Thyroid gland (tissue), 4 donors: Measurements from ENCODE around the gene PTPRN2.

Source experiments
- POLR2A ChIP-seq, 2 donors: fragments of 450-650 bp; IDR thresholded peaks; one replicate each; pipeline ENCODE4 v1.6.1; 2017; ENCODE audit warnings: antibody characterized with exemption in 2 of 2, mild to moderate bottlenecking in 2 of 2, moderate library complexity in 1 of 2
- TF ChIP-seq, protein P1 (sequence below), 6 experiments: fragments of 200-600 bp in 3 of 6; fragments of 450-650 bp in 3 of 6; sonication (generic) in 3 of 6; IDR thresholded peaks; one replicate each; pipeline ENCODE4 v1.5.1; 2016 to 2019; ENCODE audit warnings: antibody characterized with exemption in 6 of 6, mild to moderate bottlenecking in 2 of 6, inconsistent platforms in 1 of 6, moderate library complexity in 1 of 6

DNA sequence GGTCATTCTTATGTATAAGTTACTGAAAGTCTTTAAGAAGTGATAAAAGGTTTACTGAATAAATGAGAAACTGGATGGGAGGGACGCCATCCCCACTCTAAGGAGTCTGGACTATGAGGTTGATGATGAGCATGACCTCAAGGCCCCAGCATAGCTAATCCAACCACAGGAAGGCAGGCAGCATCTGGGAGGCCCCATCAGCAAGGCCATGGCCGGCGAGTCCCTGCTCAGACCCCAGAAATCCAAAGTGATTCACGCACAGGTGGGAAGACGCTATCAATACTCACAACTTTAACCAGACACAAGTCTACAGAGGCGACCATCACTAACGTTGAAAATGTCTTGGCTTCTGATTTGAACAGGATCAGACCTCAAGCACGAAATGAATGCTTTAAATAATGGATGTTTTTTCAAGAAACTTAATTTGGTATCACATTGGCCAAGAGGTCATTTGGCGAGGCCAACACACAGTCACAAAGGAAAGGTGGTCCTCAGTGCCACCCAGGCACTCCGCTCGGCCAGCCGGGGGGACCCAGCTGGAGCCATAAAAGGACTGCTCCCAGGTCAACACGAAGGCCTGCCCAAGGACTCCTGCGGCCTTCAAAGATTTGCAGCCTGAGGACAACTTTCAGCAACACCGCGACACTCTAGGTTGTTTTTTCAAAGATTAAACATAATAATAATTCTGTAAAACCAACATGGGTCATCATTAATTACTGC is 228.5 kb downstream of the PTPRN2 start:
- TF ChIP-seq POLR2A (IDR thresholded peaks at IDR 0.05): no peak
- TF ChIP-seq, protein P1, sequence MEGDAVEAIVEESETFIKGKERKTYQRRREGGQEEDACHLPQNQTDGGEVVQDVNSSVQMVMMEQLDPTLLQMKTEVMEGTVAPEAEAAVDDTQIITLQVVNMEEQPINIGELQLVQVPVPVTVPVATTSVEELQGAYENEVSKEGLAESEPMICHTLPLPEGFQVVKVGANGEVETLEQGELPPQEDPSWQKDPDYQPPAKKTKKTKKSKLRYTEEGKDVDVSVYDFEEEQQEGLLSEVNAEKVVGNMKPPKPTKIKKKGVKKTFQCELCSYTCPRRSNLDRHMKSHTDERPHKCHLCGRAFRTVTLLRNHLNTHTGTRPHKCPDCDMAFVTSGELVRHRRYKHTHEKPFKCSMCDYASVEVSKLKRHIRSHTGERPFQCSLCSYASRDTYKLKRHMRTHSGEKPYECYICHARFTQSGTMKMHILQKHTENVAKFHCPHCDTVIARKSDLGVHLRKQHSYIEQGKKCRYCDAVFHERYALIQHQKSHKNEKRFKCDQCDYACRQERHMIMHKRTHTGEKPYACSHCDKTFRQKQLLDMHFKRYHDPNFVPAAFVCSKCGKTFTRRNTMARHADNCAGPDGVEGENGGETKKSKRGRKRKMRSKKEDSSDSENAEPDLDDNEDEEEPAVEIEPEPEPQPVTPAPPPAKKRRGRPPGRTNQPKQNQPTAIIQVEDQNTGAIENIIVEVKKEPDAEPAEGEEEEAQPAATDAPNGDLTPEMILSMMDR (IDR thresholded peaks at IDR 0.05): no peak
